CD14-positive monocyte (primary cell): Measurements from ENCODE around the gene TSEN15. TPM values are rescaled to one million over a fixed set of nuclear protein-coding genes. Genes with fewer than 3 reads are reported as not detected.

ENCODE experiments used
- DNase-seq, 3 donors: peaks; one replicate each; pipeline ENCODE4 v3.0.0-alpha.2; 2011 to 2022
- H2AFZ ChIP-seq: 2 replicates; pipeline ENCODE4 v1.6.0; 2012; ENCODE audit warnings: mild to moderate bottlenecking, low read depth, low read length, inconsistent platforms; ENCODE audit not compliant: insufficient read depth, poor library complexity, severe bottlenecking
- H3K27ac ChIP-seq, 2 donors: 1 replicate in 1 of 2; 2 replicates in 1 of 2; pipeline ENCODE4 v1.5.1; 2012 to 2013; ENCODE audit warnings: low read length in 2 of 2, control low read depth in 1 of 2, inconsistent platforms in 1 of 2, low read depth in 1 of 2, mild to moderate bottlenecking in 1 of 2
- H3K27me3 ChIP-seq, 2 donors: one replicate each; pipeline versions ENCODE4 v1.6.0 to v1.6.1; 2011 to 2013; ENCODE audit warnings: low read length in 2 of 2; ENCODE audit not compliant: control insufficient read depth in 2 of 2, insufficient read depth in 2 of 2
- H3K36me3 ChIP-seq, 2 donors: replicated peaks in 1 of 2; 1 replicate in 1 of 2; 2 replicates in 1 of 2; pipeline versions ENCODE4 v1.5.1 to v1.6.1; 2012 to 2013; ENCODE audit warnings: low read length in 2 of 2, control low read depth in 1 of 2, inconsistent platforms in 1 of 2, mild to moderate bottlenecking in 1 of 2; ENCODE audit not compliant: insufficient read depth in 2 of 2, control insufficient read depth in 1 of 2
- H3K4me1 ChIP-seq, 2 donors: 1 replicate in 1 of 2; 2 replicates in 1 of 2; pipeline versions ENCODE4 v1.5.1 to v1.6.1; 2012 to 2013; ENCODE audit warnings: low read length in 2 of 2, control low read depth in 1 of 2, inconsistent platforms in 1 of 2, mild to moderate bottlenecking in 1 of 2, moderate library complexity in 1 of 2; ENCODE audit not compliant: insufficient read depth in 2 of 2, control insufficient read depth in 1 of 2
- H3K4me2 ChIP-seq: replicated peaks from 2 replicates; pipeline ENCODE3; 2012; ENCODE audit warnings: low read length, moderate library complexity, mild to moderate bottlenecking; ENCODE audit not compliant: poor library complexity, severe bottlenecking; ENCODE audit errors: extremely low read depth
- H3K4me3 ChIP-seq, 3 experiments: fragments of 200-600 bp in 1 of 3; sonication (generic) in 1 of 3; replicated peaks in 1 of 3; 1 replicate in 2 of 3; 2 replicates in 1 of 3; pipeline ENCODE4 v1.5.1; 2011 to 2013; ENCODE audit warnings: low read length in 3 of 3, mild to moderate bottlenecking in 3 of 3, control low read depth in 2 of 3, low read depth in 2 of 3, inconsistent platforms in 1 of 3, moderate library complexity in 1 of 3
- H3K79me2 ChIP-seq: 2 replicates; pipeline ENCODE4 v1.6.0; 2012; ENCODE audit warnings: mild to moderate bottlenecking, control low read depth, inconsistent platforms, low read length, moderate library complexity; ENCODE audit not compliant: insufficient read depth
- H3K9ac ChIP-seq: 2 replicates; pipeline ENCODE4 v1.6.0; 2017; ENCODE audit warnings: low read length, mild to moderate bottlenecking; ENCODE audit not compliant: insufficient read depth, poor library complexity, severe bottlenecking
- H3K9me3 ChIP-seq, 2 donors: replicated peaks in 1 of 2; 1 replicate in 1 of 2; 2 replicates in 1 of 2; pipeline versions ENCODE4 v1.5.1 to v1.6.1; 2012 to 2013; ENCODE audit warnings: low read length in 2 of 2, control low read depth in 1 of 2; ENCODE audit not compliant: control insufficient read depth in 1 of 2, insufficient read depth in 1 of 2
- H4K20me1 ChIP-seq: 2 replicates; pipeline ENCODE4 v1.6.0; 2012; ENCODE audit warnings: mild to moderate bottlenecking, low read length, control low read depth, moderate library complexity; ENCODE audit not compliant: insufficient read depth
- H3K27ac Mint-ChIP-seq, 7 donors: one replicate each; pipeline ENCODE4 v1.8.0; 2020; ENCODE audit warnings: mild to moderate bottlenecking in 7 of 7, mixed read lengths in 7 of 7, moderate library complexity in 6 of 7, inconsistent platforms in 2 of 7
- H3K27me3 Mint-ChIP-seq, 3 donors: one replicate each; pipeline ENCODE4 v1.8.0; 2021 to 2022; ENCODE audit warnings: low read depth in 3 of 3, mild to moderate bottlenecking in 3 of 3, mixed read lengths in 3 of 3, moderate library complexity in 3 of 3, inconsistent platforms in 1 of 3
- H3K36me3 Mint-ChIP-seq, 2 donors: one replicate each; pipeline ENCODE4 v1.8.0; 2020; ENCODE audit warnings: mixed read lengths in 2 of 2, inconsistent platforms in 1 of 2, mild to moderate bottlenecking in 1 of 2
- H3K4me1 Mint-ChIP-seq: one replicate; pipeline ENCODE4 v1.8.0; 2020; ENCODE audit warnings: mild to moderate bottlenecking, mixed read lengths
- H3K4me3 Mint-ChIP-seq, 2 donors: one replicate each; pipeline ENCODE4 v1.8.0; 2020; ENCODE audit warnings: mild to moderate bottlenecking in 2 of 2, mixed read lengths in 2 of 2, moderate library complexity in 1 of 2
- H3K9me3 Mint-ChIP-seq, 7 donors: one replicate each; pipeline ENCODE4 v1.8.0; 2020 to 2022; ENCODE audit warnings: mixed read lengths in 7 of 7, mild to moderate bottlenecking in 6 of 7, moderate library complexity in 6 of 7, inconsistent platforms in 2 of 7
- WGBS: methylation state at CpG from one replicate; pipeline ENCODE4 v1.1.5; 2013; ENCODE audit warnings: missing lambda C conversion rate; ENCODE audit not compliant: insufficient coverage; 5-methylcytosine and 5-hydroxymethylcytosine counted together
- intact Hi-C, 2 donors: fragments of 100-400 bp; cut with micrococcal nuclease; formaldehyde crosslinking; loops; one replicate each; pipeline versions ENCODE4 v1.15.0 to v1.15.1; 2023
- polyA plus RNA-seq, 3 donors: library from polyadenylated mRNA; depleted of rRNA in 1 of 3; unstranded in 2 of 3; stranded (reverse) in 1 of 3; fragments of 300-500 nt in 2 of 3; fragments of >200 nt in 1 of 3; fragmentation: Illumina TruSeq in 2 of 3; gene quantifications; 1 replicate in 2 of 3; 2 replicates in 1 of 3; pipeline ENCODE4 v1.2.3, GENCODE V29; 2012 to 2021
- TF ChIP-seq, protein P1 (sequence below): fragments of 200-600 bp; IDR thresholded peaks from one replicate; pipeline ENCODE4 v1.8.0; 2022; ENCODE audit warnings: antibody characterized with exemption, mild to moderate bottlenecking

The TSEN15 gene
- polyA plus RNA-seq, 3 donors, result 11.8 to 29.4 (median 23.4) TPM

- Mint-ChIP-seq H3K4me3 (no peak overlapping the region), H3K27ac (no peak overlapping the region), H3K4me1 (peaks cover 25% of the 10 kb centered on the region), H3K27me3 (peaks cover 5 to 20% (median 7%) of the 10 kb centered on the region in 3 donors), H3K36me3 (no peaks in the 10 kb centered on the region), H3K9me3 (peaks cover 0 to 2% (median 0%) of the 10 kb centered on the region in 7 donors)
- H3K27ac ChIP-seq, result no peak overlapping the region
- H3K4me2 ChIP-seq, result no peak overlapping the region
- H3K36me3 ChIP-seq, result no peaks in the 10 kb centered on the region
- TF ChIP-seq, protein P1, sequence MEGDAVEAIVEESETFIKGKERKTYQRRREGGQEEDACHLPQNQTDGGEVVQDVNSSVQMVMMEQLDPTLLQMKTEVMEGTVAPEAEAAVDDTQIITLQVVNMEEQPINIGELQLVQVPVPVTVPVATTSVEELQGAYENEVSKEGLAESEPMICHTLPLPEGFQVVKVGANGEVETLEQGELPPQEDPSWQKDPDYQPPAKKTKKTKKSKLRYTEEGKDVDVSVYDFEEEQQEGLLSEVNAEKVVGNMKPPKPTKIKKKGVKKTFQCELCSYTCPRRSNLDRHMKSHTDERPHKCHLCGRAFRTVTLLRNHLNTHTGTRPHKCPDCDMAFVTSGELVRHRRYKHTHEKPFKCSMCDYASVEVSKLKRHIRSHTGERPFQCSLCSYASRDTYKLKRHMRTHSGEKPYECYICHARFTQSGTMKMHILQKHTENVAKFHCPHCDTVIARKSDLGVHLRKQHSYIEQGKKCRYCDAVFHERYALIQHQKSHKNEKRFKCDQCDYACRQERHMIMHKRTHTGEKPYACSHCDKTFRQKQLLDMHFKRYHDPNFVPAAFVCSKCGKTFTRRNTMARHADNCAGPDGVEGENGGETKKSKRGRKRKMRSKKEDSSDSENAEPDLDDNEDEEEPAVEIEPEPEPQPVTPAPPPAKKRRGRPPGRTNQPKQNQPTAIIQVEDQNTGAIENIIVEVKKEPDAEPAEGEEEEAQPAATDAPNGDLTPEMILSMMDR, result no peak
- no peak overlapping the region for H3K4me3 ChIP-seq
- H3K27me3 ChIP-seq, result peaks cover 11 to 19% of the 10 kb centered on the region in 2 donors
- H3K79me2 ChIP-seq, result peaks cover 19% of the 10 kb centered on the region
- WGBS, result no CpG with 5 or more reads among the region's 4 CpGs
- H3K9me3 ChIP-seq, result no peaks in the 10 kb centered on the region
- no peak for DNase-seq
- peaks cover 12 to 15% of the 10 kb centered on the region in 2 donors for H3K4me1 ChIP-seq
- H4K20me1 ChIP-seq, result no peaks in the 10 kb centered on the region
- H3K9ac ChIP-seq, result no peak overlapping the region
- intact Hi-C loops, result no loop called here
- H2AFZ ChIP-seq, result no peak overlapping the region
Observed at GRCh38 chr1:184048561-184049240, 2.8 kb upstream of the TSEN15 start.

GRCh38 chr1:184049291-184049690, 2.2 kb upstream of the TSEN15 start:
- Histone ChIP-seq H3K36me3 (peaks cover 0 to 1% of the 10 kb centered on the region in 2 donors), H3K4me3 (no peak overlapping the region), H3K27me3 (peaks cover 11 to 19% of the 10 kb centered on the region in 2 donors), H4K20me1 (no peaks in the 10 kb centered on the region), H3K79me2 (peaks cover 21% of the 10 kb centered on the region), H3K9ac (no peak overlapping the region), H3K4me1 (peaks cover 12 to 15% of the 10 kb centered on the region in 2 donors), H3K27ac (no peak overlapping the region), H2AFZ (no peak overlapping the region), H3K4me2 (no peak overlapping the region), H3K9me3 (no peaks in the 10 kb centered on the region)
- DNase-seq, result no peak
- Mint-ChIP-seq H3K27me3 (peaks cover 5 to 20% (median 7%) of the 10 kb centered on the region in 3 donors), H3K4me3 (peak overlapping the region in 1 of 2 donors; percentile 12), H3K4me1 (peaks cover 27% of the 10 kb centered on the region), H3K27ac (no peak overlapping the region), H3K36me3 (peaks cover 1 to 2% of the 10 kb centered on the region in 2 donors), H3K9me3 (peaks cover 0 to 2% (median 0%) of the 10 kb centered on the region in 7 donors)
- TF ChIP-seq, protein P1, result no peak
- intact Hi-C loops, result no loop called here
- no CpG with 5 or more reads among the region's 2 CpGs for WGBS
